ENCODE results near the gene TIGD3. TPM values are rescaled to one million over a fixed set of nuclear protein-coding genes. Genes with fewer than 3 reads are reported as not detected.

The TIGD3 gene
- total RNA-seq, 1 donor from 2014 or later: 1.4 TPM

- peak overlapping the region; percentile 46 for H3K27ac Mint-ChIP-seq
- no peak for DNase-seq
- no peaks in the 10 kb centered on the region for H3K27me3 Mint-ChIP-seq
- POLR2A ChIA-PET: interaction anchor here (0.6 to 1.5 kb wide), 6 partner anchors 13 to 136 kb away, joined by 3 to 7 read pairs (median 3); no protein-coding TSS in a partner anchor
- H3K9me3 Mint-ChIP-seq: no peaks in the 10 kb centered on the region
- intact Hi-C loops (cut with micrococcal nuclease): no loop called here
- no peak for ATAC-seq (ENCODE audit: low read depth)
- peaks cover 17% of the 10 kb centered on the region for H3K4me1 Mint-ChIP-seq
- peaks cover 2% of the 10 kb centered on the region for H3K36me3 Mint-ChIP-seq (ENCODE audit: low read depth)
- CTCF ChIA-PET: no interaction called here
- H3K4me3 Mint-ChIP-seq: no peak overlapping the region
- TF ChIP-seq CTCF (IDR thresholded peaks at IDR 0.05): no peak
Measured at GRCh38 chr11:65373839-65374580, 19.5 kb downstream of the TIGD3 start.

- ATAC-seq (ENCODE audit: low read depth) (no peak), DNase-seq (no peak)
- H3K4me3 Mint-ChIP-seq: no peak overlapping the region
- ChIA-PET POLR2A (interaction anchor here (1.0 to 1.6 kb wide), 3 partner anchors 43 to 135 kb away, joined by 3 to 8 read pairs (median 3); no protein-coding TSS in a partner anchor), CTCF (no interaction called here)
- H3K27me3 Mint-ChIP-seq: no peaks in the 10 kb centered on the region
- H3K36me3 Mint-ChIP-seq (ENCODE audit: low read depth): peaks cover 2% of the 10 kb centered on the region
- H3K27ac Mint-ChIP-seq: no peak overlapping the region
- intact Hi-C loops (cut with micrococcal nuclease): no loop called here
- no peaks in the 10 kb centered on the region for H3K9me3 Mint-ChIP-seq
- H3K4me1 Mint-ChIP-seq: peaks cover 17% of the 10 kb centered on the region
- no peak for TF ChIP-seq CTCF (IDR thresholded peaks at IDR 0.05)
Measured at GRCh38 chr11:65375012-65375411, 20.5 kb downstream of the TIGD3 start.

GRCh38 chr11:65376138-65376713, 21.7 kb downstream of the TIGD3 start:
- peaks cover 2% of the 10 kb centered on the region for H3K36me3 Mint-ChIP-seq (ENCODE audit: low read depth)
- CTCF ChIA-PET: no interaction called here
- H3K9me3 Mint-ChIP-seq: no peaks in the 10 kb centered on the region

GRCh38 chr11:65377036-65377435, 22.5 kb downstream of the TIGD3 start:
- CTCF ChIA-PET: interaction anchor here (2.1 kb wide), 1 partner anchor 122 kb away, joined by 10 read pairs; the partner anchor contains the start of gene MALAT1
- intact Hi-C loops (cut with micrococcal nuclease): no loop called here
- H3K27me3 Mint-ChIP-seq: no peaks in the 10 kb centered on the region

More at GRCh38 chr11:65376138-65376713, 21.7 kb downstream of the TIGD3 start:
- Mint-ChIP-seq H3K4me3 (no peak overlapping the region), H3K4me1 (peaks cover 17% of the 10 kb centered on the region), H3K27ac (no peak overlapping the region), H3K27me3 (no peaks in the 10 kb centered on the region)
- DNase-seq (no peak), ATAC-seq (ENCODE audit: low read depth) (no peak)
- POLR2A ChIA-PET: interaction anchor here (0.6 to 1.6 kb wide), 6 partner anchors 42 to 169 kb away, joined by 3 to 8 read pairs (median 4); no protein-coding TSS in a partner anchor
- intact Hi-C loops (cut with micrococcal nuclease): no loop called here
- TF ChIP-seq CTCF (IDR thresholded peaks at IDR 0.05): no peak

More at GRCh38 chr11:65377036-65377435, 22.5 kb downstream of the TIGD3 start:
- no peak for TF ChIP-seq CTCF (IDR thresholded peaks at IDR 0.05)
- DNase-seq: no peak
- Mint-ChIP-seq H3K9me3 (no peaks in the 10 kb centered on the region), H3K4me3 (no peak overlapping the region), H3K4me1 (peaks cover 25% of the 10 kb centered on the region), H3K27ac (no peak overlapping the region), H3K36me3 (ENCODE audit: low read depth) (peaks cover 2% of the 10 kb centered on the region)
- POLR2A ChIA-PET: interaction anchor here (2.0 to 18.2 kb wide), 3 partner anchors 10 to 124 kb away, joined by 10 to 584 read pairs (median 457); partner anchors contain the start of genes MALAT1 and NEAT1
- ATAC-seq (ENCODE audit: low read depth): no peak

All from activated B cell treated with CpG ODN at 0.5 μM for 24 hours (primary cell).